GM03348 (cell line): Measurements from ENCODE around the gene TOM1L1.
A peak's percentile ranks its signal among the peaks of the same experiment; 100 is the strongest.

Experiments
- DNase-seq: peaks from one replicate; pipeline ENCODE4 v3.0.0; 2012; ENCODE audit warnings: low spot score

TOM1L1 gene

DNA sequence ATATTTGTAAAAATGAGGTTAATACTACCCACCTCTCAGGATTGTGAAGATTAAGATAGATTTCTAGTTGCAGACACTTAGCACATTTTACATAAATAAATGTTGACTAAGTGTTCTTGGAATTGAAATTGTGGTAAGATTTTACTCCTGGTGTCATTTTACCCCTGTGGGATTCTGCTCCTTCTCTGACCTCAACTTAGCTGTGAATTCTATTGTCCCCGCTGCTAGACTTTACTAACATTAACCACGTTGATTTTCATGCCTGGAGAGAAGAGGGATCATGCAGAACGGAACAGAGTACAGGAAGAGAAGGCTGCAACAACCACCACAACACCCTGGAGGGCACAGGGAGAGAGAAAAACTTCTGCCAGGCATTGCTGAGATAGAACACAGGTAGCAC, 2.1 kb upstream of the TOM1L1 start:
- DNase-seq = no peak

- DNase-seq = no peak
These were observed 1.5 kb upstream of the TOM1L1 start for GRCh38 chr17:54899201-54899600.

DNA sequence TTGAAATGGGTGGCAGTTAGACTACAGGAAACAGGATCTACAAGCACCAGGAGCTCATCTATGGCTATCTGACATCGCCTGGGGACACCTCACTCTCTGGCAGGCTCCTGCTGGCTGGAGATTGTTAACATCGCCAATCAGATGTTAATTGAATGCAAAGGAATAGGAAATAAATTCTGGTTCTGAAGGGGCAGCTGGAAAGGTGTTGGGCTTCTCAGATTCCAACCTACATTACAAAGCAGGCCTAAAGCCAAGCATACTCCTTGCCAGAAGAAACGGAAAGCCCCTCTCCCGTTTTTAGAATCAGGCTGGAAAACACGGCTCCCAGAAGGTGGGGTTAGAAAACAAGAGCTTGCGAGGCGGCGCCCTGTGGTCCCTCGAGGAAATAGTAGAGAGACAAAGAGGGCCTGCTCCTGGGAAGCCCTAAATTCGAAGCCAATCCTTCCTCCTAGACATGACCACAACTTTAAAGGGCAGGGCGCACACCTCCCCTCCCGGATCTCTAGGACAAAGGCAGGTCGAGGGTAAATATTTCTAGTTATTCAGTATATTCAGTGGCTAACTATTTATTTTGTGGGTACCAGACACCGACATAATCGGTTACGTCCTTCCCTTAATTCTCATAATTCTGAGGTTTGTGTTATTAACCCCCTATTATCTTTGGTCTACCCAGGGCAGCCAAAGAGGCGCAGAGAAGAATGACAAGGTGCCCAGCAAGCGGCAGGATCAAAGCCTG, 763 bp upstream of the TOM1L1 start:
- no peak for DNase-seq

GRCh38 chr17:54901230-54901822, 674 bp downstream of the TOM1L1 start:
- DNase-seq = peak; percentile 13

DNA sequence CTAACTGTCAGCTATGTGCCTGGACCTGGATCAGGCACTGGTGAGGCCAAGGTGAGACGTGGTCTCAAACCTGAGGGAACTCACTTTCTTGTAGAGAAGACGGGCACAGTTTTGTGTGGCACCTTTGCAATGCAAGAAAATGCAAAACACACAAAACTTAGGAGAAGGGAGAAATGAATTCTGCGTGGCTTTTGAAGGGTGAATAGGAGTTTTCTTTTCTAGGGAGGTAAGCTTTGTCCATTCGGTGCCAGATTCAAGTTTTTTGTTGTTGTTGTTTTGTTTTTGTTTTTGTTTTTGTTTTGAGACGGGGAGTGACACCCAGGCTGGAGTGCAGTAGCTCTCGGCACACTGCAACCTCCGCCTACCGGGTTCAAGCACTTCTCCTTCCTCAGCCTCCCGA, 1.4 kb downstream of the TOM1L1 start:
- no peak for DNase-seq

GRCh38 chr17:54902611-54903010, 2.0 kb downstream of the TOM1L1 start:
- DNase-seq = no peak

DNA sequence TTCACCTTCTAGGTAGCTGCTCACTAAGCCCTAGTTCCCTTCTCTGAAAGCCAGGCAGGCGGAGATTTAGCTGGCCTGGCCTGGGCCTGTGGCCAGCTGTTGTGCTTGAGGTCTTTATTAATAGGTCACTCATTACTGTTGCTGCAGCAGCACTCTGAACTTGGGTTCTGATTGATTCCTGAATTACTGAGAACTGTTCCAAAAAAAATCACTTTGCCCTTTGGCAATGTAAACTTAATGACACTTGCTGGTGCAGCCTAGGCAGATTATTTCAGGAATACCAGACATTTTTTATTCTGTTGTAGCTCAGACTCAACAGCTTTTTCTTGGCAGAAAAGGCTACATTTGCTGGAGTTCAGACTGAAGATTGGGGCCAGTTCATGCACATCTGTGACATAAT, 2.7 kb downstream of the TOM1L1 start:
- peak; percentile 24 for DNase-seq

DNA sequence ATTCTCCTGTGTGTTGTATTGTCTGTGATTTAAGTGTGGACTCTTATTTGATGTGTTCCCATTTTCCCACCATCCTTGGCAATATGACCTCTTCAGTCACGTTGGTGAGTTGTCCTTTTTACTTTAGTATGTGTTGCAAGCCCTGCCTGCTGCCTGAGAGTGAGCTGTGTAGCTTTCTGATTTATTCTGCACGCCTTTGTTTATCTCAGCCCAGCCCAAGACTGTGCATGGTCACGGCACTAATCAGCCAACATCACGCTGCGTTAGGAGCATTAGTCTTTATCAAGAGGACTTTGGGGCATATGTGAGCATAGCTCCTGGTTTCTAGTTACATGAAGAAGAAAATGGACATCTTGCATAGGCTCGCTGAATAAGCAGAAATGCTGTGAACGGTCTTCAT, 6.0 kb downstream of the TOM1L1 start:
- DNase-seq = no peak

DNA sequence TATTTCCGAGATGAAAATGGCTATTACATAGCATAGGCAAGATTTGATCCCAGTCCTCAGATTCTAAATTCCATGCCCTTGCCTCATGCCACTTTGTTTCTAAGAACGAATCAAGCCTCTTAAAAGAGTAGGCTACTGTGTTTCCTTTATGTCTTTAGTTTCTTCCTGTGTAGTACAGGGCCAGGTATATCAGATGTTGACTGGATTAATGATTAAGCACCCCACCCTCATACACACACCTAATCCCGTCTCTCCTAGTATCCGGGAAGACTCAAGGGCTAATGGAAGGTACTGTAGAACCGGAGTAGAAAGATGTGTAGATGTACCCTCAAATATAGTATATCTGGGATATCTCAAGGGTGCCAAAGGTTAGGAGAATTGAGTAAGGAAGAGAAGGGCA, 6.7 kb downstream of the TOM1L1 start:
- no peak for DNase-seq

- DNase-seq = no peak
These were observed 9.1 kb downstream of the TOM1L1 start for GRCh38 chr17:54909766-54910165.

GRCh38 chr17:54916721-54917120, 16.1 kb downstream of the TOM1L1 start:
- no peak for DNase-seq

- DNase-seq = no peak
These were observed 18.8 kb downstream of the TOM1L1 start for GRCh38 chr17:54919425-54919824.

GRCh38 chr17:54920819-54921218, 20.2 kb downstream of the TOM1L1 start:
- DNase-seq = no peak

GRCh38 chr17:54924405-54924804, 23.8 kb downstream of the TOM1L1 start:
- DNase-seq = no peak

DNA sequence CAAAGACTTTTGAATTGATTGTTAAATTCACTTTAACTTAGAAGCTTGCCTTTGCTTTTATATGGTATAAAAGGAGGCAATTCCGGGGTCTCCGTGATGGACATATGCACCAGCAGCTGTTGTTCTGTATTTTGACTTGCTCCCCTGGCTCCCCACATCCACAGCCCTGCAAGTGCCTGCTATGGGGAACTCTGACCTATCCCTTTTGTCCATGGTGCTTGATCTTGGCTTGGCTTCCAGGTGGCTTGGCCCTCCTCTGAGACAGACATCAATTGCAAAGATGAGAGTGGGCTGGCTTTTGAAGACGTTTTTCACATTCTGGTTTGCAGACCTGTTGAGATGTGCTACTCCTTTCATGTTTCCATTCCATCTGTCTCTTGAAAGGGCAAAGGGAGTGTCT, 26.9 kb downstream of the TOM1L1 start:
- no peak for DNase-seq

DNA sequence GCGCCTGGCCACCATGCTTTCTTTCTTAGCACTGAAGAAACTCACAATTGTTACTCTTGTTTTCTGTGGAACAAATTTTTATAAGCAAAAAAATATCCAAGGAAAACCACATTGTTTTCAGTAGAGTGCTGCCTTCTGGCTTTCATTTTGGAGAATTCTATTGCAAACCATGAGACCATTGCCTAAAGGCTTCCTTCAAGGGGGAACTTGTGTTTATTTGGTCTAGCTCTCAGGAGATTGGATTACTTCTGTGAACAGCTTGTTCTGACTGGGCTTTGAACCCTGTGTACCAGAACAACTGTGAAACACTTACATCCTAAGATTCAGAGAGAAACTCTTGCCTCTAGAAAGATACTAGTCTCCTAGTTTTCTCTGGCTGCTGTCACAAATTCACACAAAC, 32.1 kb downstream of the TOM1L1 start:
- DNase-seq = no peak

DNA sequence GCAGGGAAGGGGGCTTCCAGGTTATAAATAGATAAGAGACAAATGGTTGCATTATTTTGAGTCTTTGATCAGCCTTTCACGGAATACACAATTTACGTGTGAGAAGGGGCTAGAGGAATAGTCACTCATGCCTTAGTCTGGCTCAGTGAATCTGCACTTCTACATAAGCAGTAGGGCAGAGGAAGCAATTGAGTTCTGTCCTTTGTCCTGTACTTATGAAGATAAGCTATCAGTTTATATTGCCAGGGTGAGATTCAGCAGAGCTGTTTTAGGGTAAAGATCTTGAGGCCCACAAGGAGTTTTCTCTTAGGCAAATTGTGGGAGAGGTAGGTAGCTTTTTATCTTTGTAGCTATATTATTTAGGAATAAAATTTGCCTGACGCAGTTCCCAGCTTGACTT, 33.3 kb downstream of the TOM1L1 start:
- DNase-seq = no peak

GRCh38 chr17:54935471-54935870, 34.8 kb downstream of the TOM1L1 start:
- DNase-seq = no peak

GRCh38 chr17:54937018-54937417, 36.4 kb downstream of the TOM1L1 start:
- no peak for DNase-seq

DNA sequence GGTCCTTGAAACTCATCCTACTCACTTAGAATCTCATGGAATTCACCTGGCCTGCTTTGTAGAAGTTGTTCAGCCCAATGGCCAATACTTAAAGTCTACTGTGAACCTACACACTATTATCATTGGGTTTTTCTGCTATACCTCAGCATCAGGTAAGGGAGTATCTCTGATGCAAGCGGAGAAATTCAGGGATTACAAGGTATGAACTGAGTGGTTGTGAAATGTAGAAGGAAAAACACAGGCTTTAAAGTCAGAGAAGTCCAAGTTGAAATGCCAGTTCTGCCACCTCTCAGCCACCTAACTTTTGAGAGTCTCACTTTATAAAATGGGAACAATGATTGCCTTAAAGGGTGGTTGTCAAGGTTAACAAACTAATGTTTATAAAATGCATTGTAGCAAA, 36.8 kb downstream of the TOM1L1 start:
- no peak for DNase-seq

DNA sequence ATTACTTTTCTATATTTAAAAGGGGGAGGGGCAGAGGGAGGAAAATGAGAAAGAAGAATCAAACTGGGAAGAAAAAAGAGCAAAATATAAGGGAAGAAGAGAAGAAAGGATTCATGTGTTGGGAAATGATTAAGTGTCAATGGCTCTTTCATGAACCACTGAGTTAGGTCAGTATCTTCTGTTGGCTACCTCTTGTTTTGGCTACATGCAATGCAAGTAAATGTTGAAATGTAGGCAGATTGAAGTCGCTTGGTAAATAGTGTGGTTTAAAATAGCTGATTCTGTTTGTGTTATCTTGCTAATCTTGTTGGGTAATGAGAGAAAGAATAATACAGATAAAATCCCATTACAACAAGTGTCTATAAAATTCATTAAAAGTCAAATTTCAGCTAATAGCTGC, 40.6 kb downstream of the TOM1L1 start:
- no peak for DNase-seq

DNA sequence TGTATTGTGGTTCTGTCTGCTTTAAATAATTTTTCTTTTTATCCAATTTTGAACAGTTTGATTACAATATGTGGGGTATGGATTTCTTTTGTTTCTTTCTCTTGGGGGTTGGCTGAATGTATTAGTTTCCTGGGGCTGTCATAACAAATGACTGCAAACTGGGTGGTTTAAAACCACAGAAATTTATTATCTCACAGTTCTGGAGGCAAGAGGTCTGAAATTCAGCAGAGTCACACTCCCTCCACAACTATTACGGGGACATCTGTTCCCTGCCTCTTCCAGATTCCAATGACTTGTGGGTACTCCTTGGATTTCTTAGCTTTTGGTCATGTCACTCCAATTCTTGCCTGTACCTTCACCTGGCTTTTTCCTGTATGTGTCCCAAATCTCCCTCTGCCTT, 44.1 kb downstream of the TOM1L1 start:
- DNase-seq = peak; percentile 29

GRCh38 chr17:54945231-54945630, 44.6 kb downstream of the TOM1L1 start:
- no peak for DNase-seq

GRCh38 chr17:54945671-54946070, 45.0 kb downstream of the TOM1L1 start:
- DNase-seq = peak; percentile 11
